T1000 (cell line): ENCODE measurements around the gene OVOL3.
"Not testable (repeated sequence)": the region's sequence is repeated elsewhere in the genome, so short reads cannot be mapped to it uniquely, and the experiment has no call there.

Source experiments
- DNase-seq: peaks from one replicate; lab custom pipeline; 2025; ENCODE audit warnings: mixed read lengths; lab: John Stamatoyannopoulos, UW

Gene OVOL3

GRCh38 chr19:36131221-36131620, 20.3 kb downstream of the OVOL3 start:
- DNase-seq: not testable (repeated sequence)

- DNase-seq: not testable (repeated sequence)
Measured at GRCh38 chr19:36134867-36135266, 23.9 kb downstream of the OVOL3 start.

- DNase-seq: peak; percentile 70
Measured at GRCh38 chr19:36136964-36137686, 26.2 kb downstream of the OVOL3 start.

GRCh38 chr19:36139120-36139472, 28.2 kb downstream of the OVOL3 start:
- no peak for DNase-seq

GRCh38 chr19:36139473-36140303, 28.7 kb downstream of the OVOL3 start, which contains the start of gene CAPNS1:
Gene CAPNS1, plus strand, starts transcription at chr19:36140066. Its CDS starts 946 bp downstream, at chr19:36141012.
- DNase-seq: peak; percentile 97

- DNase-seq: peak; percentile 56
Measured at GRCh38 chr19:36140304-36141038, 29.5 kb downstream of the OVOL3 start.

GRCh38 chr19:36141039-36141927, 30.3 kb downstream of the OVOL3 start:
- DNase-seq: peak; percentile 70

GRCh38 chr19:36142046-36142445, 31.1 kb downstream of the OVOL3 start:
- no peak for DNase-seq

- no peak for DNase-seq
Measured at GRCh38 chr19:36142496-36142895, 31.6 kb downstream of the OVOL3 start.

- no peak for DNase-seq
Measured at GRCh38 chr19:36144624-36145023, 33.7 kb downstream of the OVOL3 start.

GRCh38 chr19:36149673-36150406, 38.9 kb downstream of the OVOL3 start:
- DNase-seq: no peak

- no peak for DNase-seq
Measured at GRCh38 chr19:36150586-36150985, 39.6 kb downstream of the OVOL3 start.

- no peak for DNase-seq
Measured at GRCh38 chr19:36151144-36152018, 40.4 kb downstream of the OVOL3 start.

GRCh38 chr19:36152019-36152351, 41.0 kb downstream of the OVOL3 start:
- no peak for DNase-seq

GRCh38 chr19:36152352-36153091, 41.6 kb downstream of the OVOL3 start, which contains the start of gene COX7A1:
Gene COX7A1, minus strand, starts transcription at chr19:36152447. Its CDS starts 40 bp downstream, at chr19:36152407.
- no peak for DNase-seq

GRCh38 chr19:36153126-36153525, 42.2 kb downstream of the OVOL3 start:
- no peak for DNase-seq

GRCh38 chr19:36160821-36161596, 50.1 kb downstream of the OVOL3 start:
- DNase-seq: no peak
